Putamen (tissue), 1 donor: ENCODE data around the gene CD34.

Experiments
- DNase-seq: peaks from one replicate; pipeline ENCODE4 v3.0.0-alpha.2; 2016; ENCODE audit warnings: low spot score

CD34 gene

GRCh38 chr1:207872621-207873020, 38.3 kb downstream of the CD34 start:
- no peak for DNase-seq

GRCh38 chr1:207871117-207871649, 39.7 kb downstream of the CD34 start:
- no peak for DNase-seq

- no peak for DNase-seq
These were observed 40.5 kb downstream of the CD34 start for GRCh38 chr1:207870306-207871031.

- no peak for DNase-seq
These were observed 41.1 kb downstream of the CD34 start for GRCh38 chr1:207869859-207870258.

GRCh38 chr1:207868774-207869721, 41.9 kb downstream of the CD34 start:
- DNase-seq: peak; percentile 81

- peak; percentile 40 for DNase-seq
These were observed 42.6 kb downstream of the CD34 start for GRCh38 chr1:207868251-207868773.

GRCh38 chr1:207867136-207868109, 43.5 kb downstream of the CD34 start:
- peak; percentile 82 for DNase-seq

GRCh38 chr1:207866471-207867135, 44.3 kb downstream of the CD34 start:
- peak; percentile 74 for DNase-seq

- DNase-seq: no peak
These were observed 46.9 kb downstream of the CD34 start for GRCh38 chr1:207863893-207864535.

GRCh38 chr1:207862241-207862787, 48.6 kb downstream of the CD34 start:
- no peak for DNase-seq

GRCh38 chr1:207861442-207862177, 49.3 kb downstream of the CD34 start:
- no peak for DNase-seq

GRCh38 chr1:207860531-207860930, 50.4 kb downstream of the CD34 start:
- DNase-seq: no peak

- DNase-seq: no peak
These were observed 52.1 kb downstream of the CD34 start for GRCh38 chr1:207858806-207859205.

- no peak for DNase-seq
These were observed 52.6 kb downstream of the CD34 start for GRCh38 chr1:207858281-207858680.

GRCh38 chr1:207857447-207857846, 53.5 kb downstream of the CD34 start:
- no peak for DNase-seq

GRCh38 chr1:207856276-207857023, 54.5 kb downstream of the CD34 start:
- DNase-seq: no peak

- no peak for DNase-seq
These were observed 56.9 kb downstream of the CD34 start for GRCh38 chr1:207854001-207854400.

GRCh38 chr1:207853372-207853757, 57.6 kb downstream of the CD34 start:
- DNase-seq: no peak
